GM18511 (cell line): ENCODE measurements around the gene CRACDL.

Source experiments
- ATAC-seq: cut with Tn5 transposase; IDR thresholded peaks from one replicate; pipeline ENCODE4 v1.9.1; 2021; ENCODE audit warnings: mild to moderate bottlenecking, moderate library complexity; ENCODE audit not compliant: unreplicated experiment

The CRACDL gene

DNA sequence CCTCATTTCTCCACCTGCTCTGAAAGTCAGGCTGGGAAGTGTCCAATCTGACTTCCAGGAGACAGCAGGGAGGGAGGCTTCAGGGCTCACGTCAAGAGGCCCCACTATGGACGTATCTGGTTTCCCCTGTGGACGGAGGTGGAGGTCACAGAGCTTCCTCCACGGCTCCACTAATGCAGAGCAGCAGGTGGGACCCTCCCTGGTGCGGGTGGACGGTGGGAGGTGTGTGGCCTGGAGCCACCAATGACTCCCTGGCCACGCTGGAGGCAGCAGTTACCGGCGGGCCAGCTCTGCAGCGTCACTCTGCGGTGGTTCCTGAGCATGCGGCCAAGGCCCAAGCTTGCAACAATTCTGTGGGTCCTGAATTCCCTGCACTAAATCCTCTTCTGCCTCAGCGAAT is 9.0 kb downstream of the CRACDL start:
- ATAC-seq: no peak

DNA sequence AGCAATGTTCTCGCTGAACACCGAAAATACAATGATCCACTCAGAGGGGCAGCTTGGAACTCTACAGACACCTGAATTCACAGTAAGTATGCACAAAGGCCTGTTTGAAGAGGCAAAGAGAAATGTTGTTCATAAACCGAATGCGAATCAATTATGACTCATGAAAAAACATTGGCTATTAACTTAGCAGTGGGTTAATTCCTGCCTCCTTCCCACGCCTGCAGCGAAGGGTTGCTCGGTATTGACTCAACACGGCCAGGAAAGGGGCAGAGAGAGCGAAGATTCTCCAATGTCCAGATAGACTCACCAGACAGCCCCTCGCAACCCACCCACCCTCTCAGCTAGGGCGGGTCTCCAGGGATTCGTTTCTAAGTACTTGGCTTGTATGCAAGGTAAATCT is 9.4 kb downstream of the CRACDL start:
- ATAC-seq: no peak

DNA sequence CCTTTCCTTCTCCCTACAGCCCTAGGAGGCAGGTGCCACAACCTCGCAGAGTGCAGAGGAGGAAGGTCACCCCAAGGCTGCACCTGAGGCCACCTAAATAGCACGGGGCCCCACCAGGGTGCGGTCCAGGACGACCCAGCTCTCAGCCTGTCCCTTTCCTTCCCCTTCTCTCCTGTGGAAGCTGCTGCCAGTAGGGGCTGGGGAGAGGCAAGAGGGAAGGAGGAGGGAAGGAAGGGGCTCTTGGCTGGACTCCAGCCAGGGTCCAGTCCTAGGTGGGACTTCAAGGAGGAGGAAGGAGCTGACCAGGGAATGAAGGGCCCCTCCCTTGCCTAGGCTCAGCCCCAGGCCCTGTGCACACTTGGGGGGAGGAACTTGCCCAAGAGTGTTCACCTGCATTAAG is 11.1 kb downstream of the CRACDL start:
- no peak for ATAC-seq

DNA sequence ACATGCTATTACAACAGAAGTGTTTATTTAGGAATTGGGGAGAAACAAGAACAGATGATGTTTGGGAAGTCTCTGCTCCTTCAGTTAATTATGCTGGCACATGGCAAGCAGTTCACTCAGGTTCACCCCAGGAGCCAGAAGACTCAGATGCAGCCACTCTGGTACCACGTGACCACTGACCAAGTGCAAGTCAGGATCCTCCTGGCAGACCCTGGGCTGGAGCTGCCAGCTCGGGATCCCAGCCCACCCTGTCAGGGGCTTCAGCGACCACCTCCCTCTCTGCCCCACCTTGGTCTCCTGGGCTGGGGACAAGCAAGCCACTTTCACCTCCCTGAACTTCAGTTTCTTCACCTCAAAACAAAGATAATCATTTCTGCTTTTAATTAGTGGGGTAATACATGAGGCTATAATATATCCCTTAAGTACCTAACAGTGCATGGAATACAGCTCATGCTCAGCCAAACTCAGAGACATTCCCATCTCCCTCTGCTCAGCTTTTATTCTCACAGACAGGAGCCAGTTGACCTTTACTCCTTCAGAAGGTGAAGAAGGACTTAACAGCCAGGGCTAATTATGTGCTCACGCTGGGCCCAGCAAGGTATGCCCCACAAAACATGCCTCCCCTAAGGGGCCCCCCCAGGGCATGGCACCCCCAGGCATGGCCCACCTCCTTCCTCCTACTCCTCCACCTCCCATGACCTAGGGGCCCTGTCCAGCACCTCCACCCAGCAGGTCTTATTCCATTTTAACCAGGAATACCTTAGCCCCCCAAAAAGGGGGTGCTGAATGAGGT is 11.8 kb downstream of the CRACDL start:
- no peak for ATAC-seq

DNA sequence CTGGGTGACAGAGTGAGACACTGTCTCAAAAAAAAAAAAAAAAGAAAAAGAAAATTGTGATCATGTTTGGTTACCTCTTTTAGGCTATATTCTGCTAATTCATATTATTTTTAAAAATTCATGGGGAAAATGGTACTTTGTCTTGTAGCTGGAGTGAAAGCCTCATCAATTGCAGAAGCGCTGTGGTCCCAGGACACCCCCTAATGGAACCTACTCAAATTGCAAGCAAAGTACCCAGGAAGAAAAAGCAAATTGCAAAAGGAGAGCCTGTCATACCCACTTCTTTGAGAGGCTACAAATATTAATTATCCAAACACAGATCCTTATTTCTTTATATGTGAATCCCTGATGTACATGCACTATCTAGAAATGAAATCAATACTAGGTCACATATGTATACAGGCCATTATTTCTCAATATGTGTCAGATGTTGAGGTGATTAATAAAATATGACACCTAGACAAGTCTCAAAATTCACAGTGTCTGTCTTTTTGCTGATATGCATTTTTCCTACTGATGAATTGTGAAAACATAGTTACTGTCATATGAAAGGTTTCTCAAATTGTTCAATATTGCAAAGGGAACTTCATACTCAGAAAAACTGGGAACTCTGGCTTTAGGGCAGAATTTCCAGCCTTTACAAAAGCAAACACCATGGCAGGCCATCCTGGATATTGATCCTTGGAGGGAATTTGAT is 12.6 kb downstream of the CRACDL start:
- no peak for ATAC-seq

DNA sequence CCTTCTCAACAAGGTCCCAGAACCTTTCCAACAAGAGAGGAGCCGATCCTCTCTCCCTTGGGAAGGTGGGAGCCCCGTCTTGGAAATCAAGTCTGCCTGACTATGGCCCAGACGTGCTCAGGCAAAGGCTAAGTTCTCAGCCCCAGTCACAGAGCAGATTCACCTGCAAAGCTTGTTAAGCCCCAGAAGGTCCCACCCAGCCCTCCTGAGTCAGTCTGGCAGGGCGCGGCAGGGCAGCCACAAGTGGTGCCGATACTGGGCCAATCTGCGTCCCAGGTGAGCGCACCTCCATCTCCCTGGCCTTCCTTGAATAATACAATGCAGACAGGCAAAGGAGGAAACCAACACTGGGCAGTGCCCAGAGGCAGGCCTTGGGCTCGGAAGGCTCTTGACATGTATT is 15.0 kb downstream of the CRACDL start:
- ATAC-seq: no peak

DNA sequence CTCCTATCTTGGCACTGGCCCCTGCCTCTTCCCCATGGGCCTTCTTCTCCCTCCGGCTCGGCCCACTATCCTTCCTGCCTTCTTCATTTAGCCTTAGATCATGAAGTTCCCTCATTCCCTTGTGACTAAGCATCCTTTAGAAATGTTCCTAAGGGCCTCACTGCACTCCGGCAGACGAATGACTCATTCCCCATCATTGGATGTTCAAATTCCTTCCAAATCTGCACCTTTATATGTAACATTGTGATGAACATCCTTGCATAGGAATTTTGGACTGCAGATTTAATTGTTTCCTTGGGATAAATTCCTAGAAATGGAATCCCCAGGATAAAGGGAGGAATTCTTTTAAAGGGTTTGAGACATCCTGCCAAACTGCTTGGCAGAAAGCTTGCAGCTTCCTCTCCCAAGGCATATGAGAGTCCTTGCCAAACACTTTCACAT is 19.0 kb downstream of the CRACDL start:
- ATAC-seq: no peak

DNA sequence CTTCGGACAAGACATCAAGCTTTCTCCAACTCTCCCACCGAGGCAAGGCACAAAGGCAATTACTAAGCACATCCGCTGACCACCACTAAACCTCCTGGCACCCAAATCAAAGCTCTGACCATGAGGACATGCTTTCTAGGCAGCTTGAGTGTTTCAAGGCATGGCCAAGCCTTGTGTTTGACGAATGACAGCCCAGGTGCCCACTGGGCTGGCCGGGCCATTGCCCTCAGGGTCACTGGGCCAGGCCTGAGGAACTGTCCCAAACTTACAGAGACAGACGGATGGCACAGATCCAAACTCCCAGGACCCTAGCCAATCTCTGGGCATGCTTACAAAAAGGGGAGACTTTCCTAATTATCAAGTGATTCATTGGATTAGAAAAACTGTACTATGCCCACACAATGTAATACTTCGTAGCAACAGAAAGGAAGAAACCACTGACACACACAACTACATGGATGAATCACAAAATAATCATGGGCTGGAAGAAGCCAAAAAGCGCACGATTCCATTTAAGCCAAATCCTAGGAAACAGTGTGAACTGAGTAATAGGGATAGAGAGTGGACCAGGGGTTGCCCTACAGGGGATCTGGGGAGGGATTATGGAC is 20.2 kb downstream of the CRACDL start:
- ATAC-seq: no peak

DNA sequence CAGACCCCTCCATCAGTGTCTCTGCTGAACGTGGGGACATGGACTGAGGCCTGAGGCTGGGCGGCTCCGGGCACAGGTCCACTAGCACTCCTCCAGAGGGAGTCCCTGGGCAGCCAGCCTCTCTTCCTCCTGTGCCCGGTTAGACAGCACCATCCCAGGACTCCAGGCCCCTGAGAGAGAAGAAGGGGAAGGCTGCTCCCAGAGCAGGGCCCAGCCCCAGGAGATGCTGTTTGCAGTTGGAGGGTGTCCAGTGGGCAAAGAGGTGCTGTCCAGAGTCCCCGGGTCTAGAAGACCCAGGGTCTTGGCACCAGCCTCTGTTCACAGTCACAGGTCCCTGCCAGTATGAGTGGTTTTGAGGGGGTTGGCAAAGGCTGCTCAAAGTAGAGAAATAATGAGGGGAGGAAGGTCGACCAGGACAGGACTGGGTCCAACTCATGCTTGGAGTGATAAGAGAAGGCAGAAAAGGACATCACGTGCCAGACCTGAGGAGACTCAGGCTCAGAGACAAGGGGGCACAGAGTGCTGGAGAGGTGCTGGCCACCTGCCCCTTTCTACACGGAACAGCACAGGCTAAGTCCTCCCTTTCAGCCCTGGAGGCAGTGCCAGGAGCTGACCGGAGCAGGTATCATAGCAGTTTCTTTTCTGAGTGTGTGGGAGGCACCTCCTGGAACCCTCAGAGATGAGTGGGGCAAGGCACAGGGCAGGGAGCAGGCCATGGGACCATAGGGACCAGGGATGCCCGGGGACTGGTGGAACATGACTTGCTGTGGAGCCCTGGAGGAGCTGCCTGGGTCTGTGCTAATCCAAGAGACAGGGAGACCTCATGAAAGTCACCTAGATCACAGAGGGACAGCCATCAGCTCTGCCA is 21.1 kb downstream of the CRACDL start:
- ATAC-seq: no peak

DNA sequence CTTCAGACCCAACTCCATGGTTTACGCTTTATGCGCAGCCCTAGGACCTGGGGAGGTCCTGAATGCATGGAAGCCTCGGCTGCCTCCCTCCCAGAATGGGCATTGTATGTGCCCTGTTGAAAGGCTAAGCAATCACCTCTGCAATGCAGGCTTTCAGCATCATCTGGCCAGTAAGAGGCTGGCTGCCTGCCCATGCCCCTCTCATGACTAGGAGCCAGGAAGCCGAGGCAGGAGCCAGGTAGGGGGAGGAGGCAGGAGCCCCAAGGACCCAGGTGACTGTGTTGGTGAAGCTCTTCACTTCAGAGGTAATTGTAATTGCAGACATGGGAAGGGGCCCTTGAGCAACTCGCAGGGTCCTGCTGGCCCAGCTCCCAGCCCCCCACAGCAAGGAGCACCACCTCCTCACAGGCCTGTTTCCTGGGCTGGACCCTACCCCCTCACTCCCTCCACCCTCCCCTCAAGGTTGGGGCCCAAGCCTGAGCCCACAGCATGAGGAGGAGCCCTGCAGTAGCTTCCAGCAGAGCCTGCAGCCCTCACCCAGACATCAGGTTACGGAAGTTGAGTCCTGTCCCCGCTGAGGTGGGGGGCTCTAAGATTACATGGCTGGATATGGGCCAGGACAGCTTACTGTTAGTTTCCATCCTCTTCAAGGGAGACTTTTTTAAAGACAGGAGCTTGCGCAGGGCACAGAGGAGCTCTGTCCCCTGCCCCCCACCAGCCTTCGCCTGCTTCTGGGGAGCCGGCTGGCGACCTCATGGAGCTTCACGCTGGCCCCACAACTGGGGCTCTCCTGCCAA is 21.9 kb downstream of the CRACDL start:
- no peak for ATAC-seq

DNA sequence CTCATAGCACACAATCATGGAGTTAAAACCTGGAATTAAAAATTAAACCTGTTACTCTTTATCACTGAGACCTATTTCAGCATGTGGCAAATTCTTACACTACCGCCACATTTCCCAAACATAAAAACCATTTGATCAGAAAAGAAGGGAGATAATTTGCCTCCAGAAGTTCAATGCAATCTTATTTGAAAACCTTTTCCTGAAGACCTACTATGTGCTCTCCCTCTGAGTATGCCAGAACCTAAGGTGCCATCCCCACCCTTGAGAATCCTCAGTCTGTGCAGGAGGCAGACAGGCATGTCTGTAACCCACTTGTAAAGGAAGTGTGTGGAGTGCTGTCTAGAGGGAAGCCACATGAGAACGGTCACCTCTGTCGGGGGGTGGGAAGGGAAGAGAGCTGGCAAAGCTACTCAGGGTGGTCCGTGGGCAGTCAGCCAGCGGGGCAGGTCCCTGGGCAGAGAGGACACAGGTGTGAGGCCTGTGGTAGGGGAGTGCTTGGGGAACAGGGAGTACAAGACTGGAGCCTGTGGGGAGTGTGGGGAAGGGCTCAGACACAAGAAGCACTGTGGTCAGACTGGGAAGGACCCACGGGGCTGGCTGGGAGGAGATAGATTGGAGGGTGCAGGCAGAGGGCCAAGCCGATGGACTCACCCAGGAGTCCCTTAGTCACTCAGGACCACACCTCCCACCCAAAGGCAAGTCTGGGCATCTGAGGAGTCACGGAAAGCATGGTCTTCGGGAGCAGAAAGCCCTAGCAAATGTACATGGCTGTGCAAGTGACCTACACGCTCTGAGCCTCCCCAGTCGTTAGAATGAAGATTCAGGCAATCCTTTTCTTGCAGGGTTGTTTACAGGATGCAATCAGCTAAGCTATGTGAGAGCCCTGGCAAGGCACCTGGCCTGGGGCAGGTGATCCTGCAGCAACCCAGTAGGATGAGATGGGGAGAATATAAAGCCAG is 22.8 kb downstream of the CRACDL start:
- ATAC-seq: no peak

DNA sequence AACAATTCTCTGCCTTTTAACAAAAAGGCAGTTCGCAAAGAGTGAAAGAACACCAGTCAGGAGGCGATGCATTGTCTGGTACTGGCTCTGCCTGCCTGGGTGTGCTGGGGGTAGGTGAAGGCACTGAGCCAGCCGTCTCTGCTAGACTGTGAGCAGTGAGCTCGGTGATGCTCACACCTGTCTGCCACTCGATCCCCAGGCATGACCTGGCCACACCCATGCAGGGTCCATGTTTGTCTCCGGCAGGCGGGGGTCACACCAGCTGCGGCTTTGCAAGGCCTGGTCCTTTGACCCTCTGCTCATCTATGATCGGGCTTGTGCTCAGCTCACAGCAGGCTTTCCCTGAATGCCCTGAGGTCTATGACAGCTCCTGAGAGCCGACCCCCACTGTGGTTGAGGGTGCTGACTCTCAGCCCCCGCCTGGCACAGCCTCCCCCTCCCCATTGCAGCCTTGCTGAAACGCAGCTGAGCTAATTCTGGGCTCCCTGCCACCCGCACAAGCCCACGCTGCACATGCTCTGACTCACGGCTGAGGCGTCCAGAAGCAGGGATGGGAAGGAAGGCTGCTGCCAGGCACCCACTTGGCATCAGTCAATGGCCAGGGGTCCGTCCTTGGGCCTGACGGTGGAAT is 23.7 kb downstream of the CRACDL start:
- ATAC-seq: no peak

DNA sequence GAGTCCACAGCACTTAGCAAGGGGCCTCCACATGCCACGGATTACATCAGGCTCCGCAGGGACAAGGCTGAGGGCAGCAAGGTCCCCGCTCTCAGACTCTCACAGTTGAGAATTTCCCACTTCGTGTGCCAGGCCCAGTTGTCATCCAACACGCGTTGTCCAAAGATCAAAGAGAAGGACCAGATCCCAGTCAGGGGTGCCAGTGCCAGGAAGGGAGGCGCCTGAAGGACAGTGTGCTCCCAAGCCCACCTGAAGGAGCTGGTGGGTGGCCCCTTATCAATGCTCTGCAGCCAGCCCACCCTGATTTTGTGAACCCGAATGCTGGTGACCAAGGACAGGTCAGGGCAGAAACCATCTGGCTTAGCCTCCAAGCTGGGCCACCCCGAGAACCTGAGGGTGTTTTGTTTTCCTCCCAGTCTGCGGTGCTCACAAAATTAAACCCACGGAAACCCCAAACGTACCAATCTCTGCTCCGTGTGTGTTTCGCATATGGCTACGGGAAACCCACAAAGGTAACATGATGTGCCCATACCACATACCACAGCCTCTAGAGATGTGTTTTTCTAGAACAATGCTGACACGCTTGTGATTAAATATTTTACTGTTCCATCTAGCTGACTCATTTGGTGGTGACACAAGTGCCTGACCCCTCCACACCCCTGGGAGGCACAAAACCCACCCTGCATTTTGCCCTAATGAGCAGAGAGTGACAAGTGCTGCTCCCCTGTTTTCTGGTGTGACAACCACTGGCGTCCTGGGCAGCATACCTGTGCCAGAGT is 24.5 kb downstream of the CRACDL start:
- ATAC-seq: no peak

DNA sequence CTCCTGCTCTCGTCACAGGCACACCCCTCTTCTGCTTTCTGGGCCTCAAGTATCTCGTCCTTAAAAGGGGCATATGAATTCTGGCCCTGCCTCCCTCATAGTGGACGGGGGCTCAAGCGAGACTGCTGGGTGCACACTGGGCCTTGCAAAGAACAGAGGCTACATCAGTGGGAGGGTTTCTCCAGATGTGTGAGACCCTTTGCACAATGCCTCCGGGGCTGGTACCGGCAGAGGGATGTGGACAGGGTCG is 25.0 kb downstream of the CRACDL start:
- no peak for ATAC-seq

DNA sequence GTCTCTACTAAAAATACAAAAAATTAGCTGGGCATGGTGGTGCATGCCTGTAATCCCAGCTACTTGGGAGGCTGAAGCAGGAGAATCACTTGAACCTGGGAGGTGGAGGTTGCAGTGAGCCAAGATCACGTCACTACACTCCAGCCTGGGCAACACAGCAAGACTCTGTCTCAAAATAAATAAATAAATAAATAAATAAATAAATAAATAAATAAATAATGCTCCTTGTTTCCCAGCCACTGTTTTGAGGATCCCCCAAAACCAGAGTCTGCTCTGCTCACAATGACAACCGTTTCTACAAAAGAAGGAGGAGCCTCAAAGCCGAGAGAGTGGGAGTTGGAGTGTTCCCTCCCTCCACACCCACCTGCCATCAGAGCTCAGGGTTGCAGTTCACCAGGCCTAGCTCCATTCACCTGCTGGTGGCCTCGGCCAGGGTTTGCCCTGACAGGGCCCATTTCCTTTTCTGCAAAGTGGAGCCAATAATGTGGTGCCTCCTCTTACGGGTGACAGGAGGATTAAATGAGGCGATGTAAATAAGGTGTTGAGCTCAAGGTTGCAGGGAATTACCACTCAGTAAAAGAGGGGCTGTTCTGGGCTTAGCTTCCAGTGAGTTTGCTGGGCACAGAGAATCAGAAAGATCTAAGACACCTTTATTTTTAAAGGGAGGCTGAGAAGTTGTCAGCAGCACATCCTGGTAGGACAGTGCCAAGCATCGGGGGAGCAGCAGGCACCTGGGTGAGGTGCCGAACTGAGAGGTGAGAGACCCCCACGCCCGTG is 25.5 kb downstream of the CRACDL start:
- no peak for ATAC-seq

DNA sequence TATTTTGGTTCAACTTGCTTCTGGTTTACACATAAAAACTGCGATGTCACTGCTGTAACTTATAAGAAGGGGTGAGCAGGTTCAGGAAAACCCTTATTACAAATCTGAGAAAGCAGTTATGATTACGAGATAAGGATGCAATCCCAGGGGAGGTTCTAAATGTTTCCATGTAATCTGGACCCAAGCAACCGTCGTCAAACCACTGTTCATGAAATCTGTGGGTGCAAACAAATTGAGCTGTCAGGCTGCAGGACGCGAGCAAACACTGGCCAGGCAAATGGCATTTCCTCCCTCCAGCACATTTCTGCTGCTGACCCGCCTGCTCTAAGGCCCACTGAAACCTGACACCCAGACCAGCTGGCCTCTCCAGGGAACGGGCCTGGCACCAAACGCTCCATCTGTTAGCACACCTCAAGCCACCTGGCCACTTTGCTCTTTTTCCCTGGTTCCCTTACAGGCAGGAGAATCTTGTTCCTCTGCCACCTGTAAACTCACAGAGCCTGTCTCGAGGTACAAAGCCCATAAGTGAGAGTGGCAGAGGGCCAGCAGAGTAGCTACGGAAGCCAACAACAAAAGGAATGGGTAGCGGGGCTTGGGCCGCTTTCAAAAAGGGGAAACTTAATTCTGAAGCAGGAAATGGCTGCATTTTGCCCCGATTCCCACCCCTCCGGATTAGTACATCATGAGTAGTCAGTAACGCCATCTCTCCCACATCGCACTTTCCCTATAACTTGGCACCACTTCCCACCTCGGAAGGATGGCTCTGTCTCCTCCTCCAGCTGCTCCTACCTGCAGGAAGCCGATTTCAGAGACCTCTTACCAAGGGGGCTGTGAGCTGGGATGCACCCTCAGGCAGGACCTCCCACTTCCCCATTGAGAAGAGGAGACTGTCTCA is 26.5 kb downstream of the CRACDL start:
- no peak for ATAC-seq

DNA sequence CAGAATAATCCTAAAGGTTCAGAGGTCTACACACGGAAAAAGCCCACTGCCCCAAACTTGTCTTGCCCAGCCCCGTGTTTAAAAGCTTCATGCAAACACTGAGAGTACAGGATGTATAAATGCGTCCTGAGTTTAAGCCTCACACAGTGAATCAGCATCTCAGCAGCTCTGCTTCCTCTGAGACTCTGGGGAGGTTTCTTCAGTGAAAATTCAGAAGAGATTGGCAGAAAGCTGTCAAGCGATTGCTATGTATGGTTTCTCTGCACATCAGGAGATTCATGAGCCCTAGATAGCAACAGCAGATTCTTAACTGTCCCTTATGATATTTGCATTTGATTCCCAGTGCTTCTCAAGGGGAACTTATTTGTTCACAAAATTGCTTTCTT is 27.1 kb downstream of the CRACDL start:
- ATAC-seq: no peak
